ENCODE results near the gene THADA. TPM values are rescaled to one million over a fixed set of nuclear protein-coding genes. Genes with fewer than 3 reads are reported as not detected.
A peak's percentile ranks its signal among the peaks of the same experiment; 100 is the strongest.
"Not testable (repeated sequence)": the region's sequence is repeated elsewhere in the genome, so short reads cannot be mapped to it uniquely, and the experiment has no call there.

The THADA gene
- total RNA-seq, 2 donors from 2014 or later, result 14.5 to 16.1 TPM

GRCh38 chr2:43397821-43398220, 198.0 kb downstream of the THADA start:
- Histone ChIP-seq H3K27me3 (no peaks in the 10 kb centered on the region), H3K4me1 (peaks cover 0 to 16% of the 10 kb centered on the region in 2 donors), H3K27ac (no peak overlapping the region), H3K4me3 (no peak overlapping the region), H3K36me3 (no peaks in the 10 kb centered on the region), H3K9me3 (no peaks in the 10 kb centered on the region)
- no peak for TF ChIP-seq CTCF (IDR thresholded peaks at IDR 0.05)
- no peak for DNase-seq (ENCODE audit: low spot score)

- no peak overlapping the region for H3K4me3 ChIP-seq
- no peaks in the 10 kb centered on the region for H3K27me3 ChIP-seq
- DNase-seq (ENCODE audit: low spot score), result no peak
- peaks cover 0 to 16% of the 10 kb centered on the region in 2 donors for H3K4me1 ChIP-seq
- H3K27ac ChIP-seq, result no peak overlapping the region
- H3K36me3 ChIP-seq, result no peaks in the 10 kb centered on the region
- TF ChIP-seq CTCF (IDR thresholded peaks at IDR 0.05), result no peak
- H3K9me3 ChIP-seq, result no peaks in the 10 kb centered on the region
Measured at GRCh38 chr2:43397411-43397810, 198.4 kb downstream of the THADA start.

- not testable (repeated sequence) for H3K9me3 ChIP-seq; H3K27ac ChIP-seq; DNase-seq (ENCODE audit: low spot score); H3K4me3 ChIP-seq; H3K27me3 ChIP-seq; H3K36me3 ChIP-seq
- peaks cover 0 to 23% of the 10 kb centered on the region in 2 donors for H3K4me1 ChIP-seq
Measured at GRCh38 chr2:43396344-43396743, 199.5 kb downstream of the THADA start.

GRCh38 chr2:43393918-43394317, 201.9 kb downstream of the THADA start:
- no peak overlapping the region for H3K4me3 ChIP-seq
- no peaks in the 10 kb centered on the region for H3K27me3 ChIP-seq
- DNase-seq (ENCODE audit: low spot score), result no peak
- no peak for TF ChIP-seq CTCF (IDR thresholded peaks at IDR 0.05)
- no peak overlapping the region for H3K27ac ChIP-seq
- H3K36me3 ChIP-seq, result no peaks in the 10 kb centered on the region
- H3K4me1 ChIP-seq, result peaks cover 0 to 8% of the 10 kb centered on the region in 2 donors
- no peaks in the 10 kb centered on the region for H3K9me3 ChIP-seq

- Histone ChIP-seq H3K36me3 (no peaks in the 10 kb centered on the region), H3K4me3 (no peak overlapping the region), H3K4me1 (peaks cover 0 to 15% of the 10 kb centered on the region in 2 donors), H3K9me3 (no peaks in the 10 kb centered on the region), H3K27me3 (no peaks in the 10 kb centered on the region), H3K27ac (peak overlapping the region; percentile 23 to 64)
- TF ChIP-seq CTCF (IDR thresholded peaks at IDR 0.05), result no peak
- DNase-seq (ENCODE audit: low spot score), result no peak
Measured at GRCh38 chr2:43391878-43392215, 204.0 kb downstream of the THADA start.

- H3K4me3 ChIP-seq, result no peak overlapping the region
Measured at GRCh38 chr2:43391201-43391877, 204.5 kb downstream of the THADA start.

More at GRCh38 chr2:43391201-43391877, 204.5 kb downstream of the THADA start:
- Histone ChIP-seq H3K36me3 (no peaks in the 10 kb centered on the region), H3K27ac (peak overlapping the region; percentile 23 to 64), H3K9me3 (no peaks in the 10 kb centered on the region), H3K27me3 (no peaks in the 10 kb centered on the region), H3K4me1 (peaks cover 0 to 15% of the 10 kb centered on the region in 2 donors)
- DNase-seq (ENCODE audit: low spot score), result no peak
- no peak for TF ChIP-seq CTCF (IDR thresholded peaks at IDR 0.05)

Measured in right atrium auricular region (tissue), 2 donors.